HCT116 (cell line): ENCODE measurements around the gene BTNL9. TPM values are rescaled to one million over a fixed set of nuclear protein-coding genes. Genes with fewer than 3 reads are reported as not detected.

ENCODE experiments used
- ATAC-seq: fragments of 200-7000 bp; cut with Tn5 transposase; 2 replicates; pipeline ENCODE4 v1.9.1; 2020; ENCODE audit warnings: mild to moderate bottlenecking, moderate library complexity
- BruUV-seq: library from RNA; stranded (reverse); fragments of 400-500 nt; replicated peaks from 2 replicates; lab custom pipeline; 2021; lab: Mats Ljungman, UMichigan
- CTCF ChIA-PET: fragments of 300-600 bp; sonication (Branson Sonifier 250); formaldehyde crosslinking; loops from one replicate; lab custom pipeline; 2021; ENCODE audit warnings: antibody characterized with exemption; lab: Charles Lee
- POLR2A ChIA-PET: fragments of 300-600, 350-600 bp; sonication (Branson Sonifier 250); formaldehyde crosslinking; loops from one replicate; lab custom pipeline; 2021; ENCODE audit warnings: antibody characterized with exemption; lab: Charles Lee
- RAD21 ChIA-PET, 2 experiments: fragments of 300-600 bp; sonication (Branson Sonifier 250); formaldehyde crosslinking; loops; one replicate each; lab custom pipeline; 2023; ENCODE audit warnings: low total read pairs in 2 of 2; ENCODE audit not compliant: uncharacterized antibody in 2 of 2, unreplicated experiment in 2 of 2, low non-redundant PET in 1 of 2; lab: Charles Lee
- DNase-seq: peaks from one replicate; pipeline ENCODE4 v3.0.0-alpha.2; 2010; ENCODE audit warnings: low read depth, low spot score
- H2AFZ ChIP-seq: fragments of 200-600 bp; shearing (Covaris generic), sonication (generic); 2 replicates; pipeline ENCODE4 v1.6.1; 2017; ENCODE audit warnings: low read depth, mixed run types, mixed read lengths, antibody characterized with exemption, low read length; ENCODE audit not compliant: poor library complexity, severe bottlenecking
- H3K27ac ChIP-seq: 2 replicates; pipeline ENCODE4 v1.5.1; 2012; ENCODE audit warnings: low read depth, low read length
- H3K27me3 ChIP-seq: fragments of 200-600 bp; sonication (generic); 2 replicates; pipeline ENCODE4 v1.6.1; 2016; ENCODE audit warnings: mixed run types, low read length, mixed read lengths; ENCODE audit not compliant: insufficient read depth
- H3K36me3 ChIP-seq, 2 experiments: fragments of 200-500 bp in 1 of 2; fragments of 200-600 bp in 1 of 2; sonication (Bioruptor generic) in 1 of 2; sonication (generic) in 1 of 2; 2 replicates each; pipeline versions ENCODE4 v1.5.1 to v1.6.1; 2014 to 2016; ENCODE audit warnings: low read length in 2 of 2, inconsistent platforms in 1 of 2, mixed read lengths in 1 of 2, mixed run types in 1 of 2; ENCODE audit not compliant: insufficient read depth in 2 of 2, control insufficient read depth in 1 of 2
- H3K4me1 ChIP-seq, 2 experiments: fragments of 200-600 bp in 1 of 2; sonication (generic) in 1 of 2; 2 replicates each; pipeline versions ENCODE4 v1.5.1 to v1.6.1; 2012 to 2017; ENCODE audit warnings: low read length in 2 of 2, inconsistent platforms in 1 of 2, mild to moderate bottlenecking in 1 of 2, mixed read lengths in 1 of 2, mixed run types in 1 of 2, moderate library complexity in 1 of 2; ENCODE audit not compliant: insufficient read depth in 2 of 2, control insufficient read depth in 1 of 2
- H3K4me2 ChIP-seq: fragments of 200-600 bp; sonication (generic); 2 replicates; pipeline ENCODE4 v1.6.1; 2017; ENCODE audit warnings: mixed run types, low read length, mixed read lengths
- H3K4me3 ChIP-seq, 2 experiments: fragments of 200-600 bp in 1 of 2; sonication (generic) in 1 of 2; replicated peaks in 1 of 2; 2 replicates each; pipeline ENCODE4 v1.5.1; 2011 to 2016; ENCODE audit warnings: low read length in 2 of 2, control low read depth in 1 of 2, low read depth in 1 of 2, mild to moderate bottlenecking in 1 of 2, mixed read lengths in 1 of 2, mixed run types in 1 of 2
- H3K79me2 ChIP-seq: fragments of 200-600 bp; sonication (generic); 2 replicates; pipeline ENCODE4 v1.6.1; 2017; ENCODE audit warnings: mild to moderate bottlenecking, mixed run types, low read length, moderate library complexity, mixed read lengths; ENCODE audit not compliant: insufficient read depth
- H3K9ac ChIP-seq: fragments of 200-600 bp; sonication (generic); 2 replicates; pipeline ENCODE4 v1.6.1; 2016; ENCODE audit warnings: low read length, mixed read lengths
- H3K9me2 ChIP-seq: fragments of 200-600 bp; sonication (generic), shearing (Covaris generic); 2 replicates; pipeline ENCODE4 v1.6.1; 2017; ENCODE audit warnings: mixed run types, mild to moderate bottlenecking, moderate library complexity; ENCODE audit not compliant: insufficient read depth
- H3K9me3 ChIP-seq, 2 experiments: fragments of 200-500 bp in 1 of 2; fragments of 200-600 bp in 1 of 2; sonication (Bioruptor generic) in 1 of 2; sonication (generic) in 1 of 2; 2 replicates each; pipeline ENCODE4 v1.6.1; 2014 to 2017; ENCODE audit warnings: low read length in 2 of 2, mixed read lengths in 2 of 2, inconsistent platforms in 1 of 2, low read depth in 1 of 2, mild to moderate bottlenecking in 1 of 2, mixed run types in 1 of 2, moderate library complexity in 1 of 2; ENCODE audit not compliant: control insufficient read depth in 1 of 2, insufficient read depth in 1 of 2
- H4K20me1 ChIP-seq: fragments of 200-600 bp; sonication (generic), shearing (Covaris generic); 2 replicates; pipeline ENCODE4 v1.6.1; 2017; ENCODE audit warnings: mixed run types, mild to moderate bottlenecking, moderate library complexity; ENCODE audit not compliant: insufficient read depth
- ATF3 ChIP-seq: IDR thresholded peaks from 2 replicates; pipeline ENCODE4 v1.6.1; 2012
- EGR1 ChIP-seq: IDR thresholded peaks from 2 replicates; pipeline ENCODE4 v1.6.1; 2012; ENCODE audit warnings: low read depth
- ELF1 ChIP-seq: IDR thresholded peaks from 2 replicates; pipeline ENCODE4 v1.6.1; 2012; ENCODE audit warnings: low read depth, borderline replicate concordance
- FOSL1 ChIP-seq: IDR thresholded peaks from 2 replicates; pipeline ENCODE4 v1.6.1; 2012; ENCODE audit warnings: low read depth
- JUND ChIP-seq: IDR thresholded peaks from 2 replicates; pipeline ENCODE4 v1.6.1; 2012
- MAX ChIP-seq: IDR thresholded peaks from 2 replicates; pipeline ENCODE4 v1.6.1; 2012
- POLR2AphosphoS5 ChIP-seq: IDR thresholded peaks from 2 replicates; pipeline ENCODE4 v1.6.1; 2011; ENCODE audit warnings: mild to moderate bottlenecking, low read depth, low read length, moderate library complexity
- SRF ChIP-seq: IDR thresholded peaks from 2 replicates; pipeline ENCODE4 v1.6.1; 2012; ENCODE audit warnings: low read depth
- TCF7L2 ChIP-seq: IDR thresholded peaks from 2 replicates; pipeline ENCODE4 v1.7.0; 2011; ENCODE audit warnings: borderline replicate concordance, inconsistent platforms; ENCODE audit not compliant: insufficient read depth, insufficient read length; ENCODE audit errors: extremely low read depth
- ZFX ChIP-seq: fragments of 450-650 bp; IDR thresholded peaks from 2 replicates; pipeline ENCODE4 v1.6.1; 2017
- intact Hi-C: fragments of 100-400 bp; cut with micrococcal nuclease; formaldehyde crosslinking; loops from 2 replicates; pipeline ENCODE4 v1.10.0; 2022
- total RNA-seq: library from RNA; stranded (reverse); gene quantifications from one replicate; pipeline ENCODE4 v1.2.1, GENCODE V29; 2021; ENCODE audit not compliant: unreplicated experiment

The BTNL9 gene
- total RNA-seq, 1 experiment from 2014 or later: 11.7 TPM

- no peaks in the 10 kb centered on the region for H4K20me1 ChIP-seq
- H3K79me2 ChIP-seq: no peaks in the 10 kb centered on the region
- BruUV-seq: no TSS peak
- peaks cover under 1 to 1% of the 10 kb centered on the region in 2 experiments; a peak in 2 of 4 replicates for H3K4me1 ChIP-seq
- H3K4me3 ChIP-seq: no peak overlapping the region
- TF ChIP-seq JUND (no peak), POLR2AphosphoS5 (no peak), ATF3 (no peak), FOSL1 (no peak)
- TF ChIP-seq, all 23 proteins: peak for 0
- DNase-seq: no peak
- H2AFZ ChIP-seq: no peak overlapping the region
- ChIA-PET CTCF (no interaction called here), POLR2A (no interaction called here), RAD21 (no interaction called here)
- intact Hi-C loops: loop anchor here (10.0 kb wide), 1 partner anchor 113 kb away; no protein-coding TSS in a partner anchor
- H3K27me3 ChIP-seq: peaks cover 16% of the 10 kb centered on the region; the same call in 1 of the 2 replicates
- H3K4me2 ChIP-seq: no peak overlapping the region
- no peaks in the 10 kb centered on the region for H3K36me3 ChIP-seq
- H3K9me3 ChIP-seq: no peaks in the 10 kb centered on the region
- H3K27ac ChIP-seq: no peak overlapping the region
- H3K9me2 ChIP-seq: no peaks in the 10 kb centered on the region
- ATAC-seq: no peak
- no peak overlapping the region for H3K9ac ChIP-seq
Observed at GRCh38 chr5:181042036-181042713, 2.1 kb downstream of the BTNL9 start.

GRCh38 chr5:181042722-181043121, 2.7 kb downstream of the BTNL9 start:
- no TSS peak for BruUV-seq
- CTCF ChIA-PET: no interaction called here
- H3K4me2 ChIP-seq: no peak overlapping the region
- RAD21 ChIA-PET: no interaction called here
- POLR2A ChIA-PET: no interaction called here
- no peak overlapping the region for H3K27ac ChIP-seq
- H3K9me3 ChIP-seq: no peaks in the 10 kb centered on the region
- no peaks in the 10 kb centered on the region for H3K4me1 ChIP-seq
- H3K9me2 ChIP-seq: no peaks in the 10 kb centered on the region
- TF ChIP-seq JUND: no peak
- TF ChIP-seq ELF1: no peak
- TF ChIP-seq MAX: no peak
- TF ChIP-seq TCF7L2: no peak
- TF ChIP-seq ZFX: no peak
- TF ChIP-seq EGR1: no peak
- TF ChIP-seq SRF: no peak
- no peak for TF ChIP-seq FOSL1
- DNase-seq (no peak), ATAC-seq (no peak)
- no peak overlapping the region for H3K4me3 ChIP-seq
- no peak overlapping the region for H2AFZ ChIP-seq
- H3K36me3 ChIP-seq: no peaks in the 10 kb centered on the region
- H3K79me2 ChIP-seq: no peaks in the 10 kb centered on the region
- H4K20me1 ChIP-seq: no peaks in the 10 kb centered on the region
- no peak overlapping the region for H3K9ac ChIP-seq
- intact Hi-C loops: loop anchor here (10.0 kb wide), 1 partner anchor 112 kb away; no protein-coding TSS in a partner anchor
- H3K27me3 ChIP-seq: peaks cover 16% of the 10 kb centered on the region; the same call in 1 of the 2 replicates
